HepG2 (cell line): ENCODE results near the gene EBP. TPM values are rescaled to one million over a fixed set of nuclear protein-coding genes. Genes with fewer than 3 reads are reported as not detected.

Source experiments
- ATAC-seq: fragments of 200-7000 bp; cut with Tn5 transposase; 3 replicates; pipeline ENCODE4 v1.9.1; 2020; ENCODE audit warnings: mild to moderate bottlenecking, moderate library complexity
- BruUV-seq: library from RNA; stranded (reverse); fragments of 400-500 nt; replicated peaks from 2 replicates; lab custom pipeline; 2021; lab: Mats Ljungman, UMichigan
- CTCF ChIA-PET: fragments of 300-600 bp; formaldehyde crosslinking; extraction: SDS; loops from one replicate; lab custom pipeline; 2021; ENCODE audit warnings: low total read pairs, inconsistent platforms, low intra/inter-chr PET ratio; lab: Yijun Ruan, JAX
- POLR2A ChIA-PET: fragments of 350-600 bp; sonication (Branson Sonifier 250); formaldehyde crosslinking; loops from one replicate; lab custom pipeline; 2020; ENCODE audit warnings: antibody characterized with exemption, inconsistent platforms; lab: Yijun Ruan, JAX
- DNase-seq: peaks from one replicate; pipeline ENCODE4 v3.0.0-alpha.2; 2015; ENCODE audit warnings: low spot score
- FAIRE-seq: peaks from 3 replicates; lab custom pipeline; 2011; peaks lifted over from hg19 to GRCh38; lab: Jason Lieb, UNC
- H2AFZ ChIP-seq: one replicate; pipeline ENCODE4 v1.6.1; 2011; ENCODE audit warnings: low read length, inconsistent platforms
- H3K27ac ChIP-seq: fragments of 300-600 bp; 3 replicates; pipeline ENCODE4 v1.8.0; 2011; ENCODE audit warnings: mixed run types, mild to moderate bottlenecking, mixed read lengths, low read length, inconsistent platforms; ENCODE audit not compliant: insufficient read depth; ENCODE audit errors: extremely low read length
- H3K27me3 ChIP-seq, 2 experiments: fragments of 200-600 bp in 1 of 2; 2 replicates in 1 of 2; 3 replicates in 1 of 2; pipeline versions ENCODE4 v1.6.0 to v1.8.0; 2011; ENCODE audit warnings: low read length in 2 of 2, mild to moderate bottlenecking in 2 of 2, moderate library complexity in 2 of 2, inconsistent platforms in 1 of 2; ENCODE audit not compliant: insufficient read depth in 2 of 2, control insufficient read depth in 1 of 2
- H3K36me3 ChIP-seq, 2 experiments: fragments of 200-600 bp in 1 of 2; replicated peaks in 1 of 2; 2 replicates in 1 of 2; 3 replicates in 1 of 2; pipeline versions ENCODE4 v1.5.1 to v1.8.0; 2011; ENCODE audit warnings: low read length in 2 of 2, inconsistent platforms in 1 of 2; ENCODE audit not compliant: insufficient read depth in 2 of 2, control insufficient read depth in 1 of 2
- H3K4me1 ChIP-seq: 2 replicates; pipeline ENCODE4 v1.5.1; 2012; ENCODE audit warnings: low read length, inconsistent platforms; ENCODE audit not compliant: insufficient read depth
- H3K4me2 ChIP-seq: 2 replicates; pipeline ENCODE4 v1.6.0; 2011; ENCODE audit warnings: low read depth, low read length, inconsistent platforms
- H3K4me3 ChIP-seq, 3 experiments: fragments of 200-600 bp in 1 of 3; sonication (generic), shearing (Covaris generic) in 1 of 3; replicated peaks in 1 of 3; 2 replicates each; pipeline ENCODE4 v1.5.1; 2011 to 2016; ENCODE audit warnings: low read length in 3 of 3, inconsistent platforms in 2 of 3, low read depth in 2 of 3, mild to moderate bottlenecking in 2 of 3, control low read depth in 1 of 3, mixed read lengths in 1 of 3; ENCODE audit not compliant: insufficient read depth in 1 of 3
- H3K79me2 ChIP-seq: one replicate; pipeline ENCODE4 v1.6.1; 2011; ENCODE audit warnings: low read length, inconsistent platforms; ENCODE audit not compliant: insufficient read depth
- H3K9ac ChIP-seq: 2 replicates; pipeline ENCODE4 v1.6.0; 2011; ENCODE audit warnings: mild to moderate bottlenecking, low read depth, low read length, inconsistent platforms; ENCODE audit not compliant: insufficient read depth
- H3K9me3 ChIP-seq: 2 replicates; pipeline ENCODE4 v1.5.1; 2012; ENCODE audit warnings: mild to moderate bottlenecking, low read length
- H4K20me1 ChIP-seq: 2 replicates; pipeline ENCODE4 v1.6.0; 2011; ENCODE audit warnings: inconsistent platforms, mild to moderate bottlenecking, low read length, moderate library complexity; ENCODE audit not compliant: insufficient read depth
- ARNTL ChIP-seq: sonication (generic); formaldehyde crosslinking; IDR thresholded peaks from 2 replicates; pipeline ENCODE4 v1.4.0; 2020; ENCODE audit warnings: mild to moderate bottlenecking, missing genetic modification reagents
- DNMT3B ChIP-seq: conservative IDR thresholded peaks from 2 replicates; pipeline ENCODE4 v1.6.1; 2016; ENCODE audit warnings: missing biosample characterization, control low read depth
- FOXA3 ChIP-seq: IDR thresholded peaks from 2 replicates; pipeline ENCODE4 v1.6.1; 2016; ENCODE audit warnings: missing genetic modification reagents, missing compliant biosample characterization
- HES4 ChIP-seq: sonication (generic); formaldehyde crosslinking; IDR thresholded peaks from 2 replicates; pipeline ENCODE4 v1.9.0; 2021; ENCODE audit warnings: mild to moderate bottlenecking, missing genetic modification reagents, borderline replicate concordance
- RBFOX2 ChIP-seq: fragments of 200-400 bp; formaldehyde crosslinking; IDR thresholded peaks from 2 replicates; pipeline ENCODE4 v1.6.1; 2017; ENCODE audit warnings: low read depth, mild to moderate bottlenecking, low read length
- SALL2 ChIP-seq: sonication (generic); formaldehyde crosslinking; IDR thresholded peaks from 2 replicates; pipeline ENCODE4 v1.8.1; 2023; ENCODE audit warnings: mild to moderate bottlenecking, missing genetic modification reagents, inconsistent platforms
- SUZ12 ChIP-seq: fragments of 150-350 bp; IDR thresholded peaks from 2 replicates; pipeline ENCODE4 v1.6.1; 2014; ENCODE audit warnings: low read depth, low read length
- TCF7 ChIP-seq: sonication (generic); IDR thresholded peaks from 2 replicates; pipeline ENCODE4 v1.6.1; 2016; ENCODE audit warnings: antibody characterized with exemption, low read depth
- TSC22D2 ChIP-seq: sonication (generic); formaldehyde crosslinking; IDR thresholded peaks from 2 replicates; pipeline ENCODE4 v1.5.1; 2020; ENCODE audit warnings: missing genetic modification reagents, mild to moderate bottlenecking, borderline replicate concordance
- ZNF230 ChIP-seq: sonication (generic); formaldehyde crosslinking; IDR thresholded peaks from 2 replicates; pipeline ENCODE4 v1.4.0; 2020; ENCODE audit warnings: mild to moderate bottlenecking, missing genetic modification reagents
- ZNF350 ChIP-seq: sonication (generic); formaldehyde crosslinking; IDR thresholded peaks from 2 replicates; pipeline ENCODE4 v1.4.0; 2020; ENCODE audit warnings: mild to moderate bottlenecking, low read depth, missing genetic modification reagents, borderline replicate concordance
- ZZZ3 ChIP-seq: sonication (generic); formaldehyde crosslinking; IDR thresholded peaks from 2 replicates; pipeline ENCODE4 v1.4.0; 2020; ENCODE audit warnings: missing genetic modification reagents, mild to moderate bottlenecking, borderline replicate concordance
- WGBS: methylation state at CpG from one replicate; pipeline ENCODE4 v1.1.6; 2017; ENCODE audit warnings: low lambda C conversion rate; 5-methylcytosine and 5-hydroxymethylcytosine counted together
- in situ Hi-C: cut with HindIII; loops from 2 replicates; pipeline ENCODE4 v1.10.0; 2017; ENCODE audit warnings: low pct_unique_long_range_greater_than_20kb; ENCODE audit not compliant: extremely low pct_ligation_motif_present
- intact Hi-C: fragments of 100-400 bp; cut with micrococcal nuclease; formaldehyde crosslinking; loops from one replicate; pipeline ENCODE4 v1.10.0; 2022; ENCODE audit not compliant: unreplicated experiment
- polyA plus RNA-seq, 8 experiments: library from polyadenylated mRNA; depleted of rRNA in 3 of 8; stranded (reverse) in 7 of 8; unstranded in 1 of 8; fragments of >200 nt; fragmentation: Illumina TruSeq in 4 of 8; extraction: Trizol in 4 of 8; gene quantifications; 2 replicates each; pipeline versions ENCODE4 v1.2.1 to v1.2.3, GENCODE V29; 2011 to 2016; ENCODE audit warnings: low read depth in 4 of 8, missing spikeins in 1 of 8, mixed read lengths in 1 of 8; ENCODE audit not compliant: insufficient read depth in 1 of 8
- total RNA-seq, 5 experiments: library from RNA; depleted of rRNA; stranded (reverse); fragments of >200 nt; fragmentation: Illumina TruSeq; extraction: Trizol; gene quantifications; 2 replicates each; pipeline ENCODE4 v1.2.3, GENCODE V29; 2016; ENCODE audit warnings: low read depth in 1 of 5
- TF ChIP-seq, protein P1 (sequence below): IDR thresholded peaks from 2 replicates; pipeline ENCODE4 v1.6.1; 2016; ENCODE audit warnings: low read depth, control low read depth

EBP gene
- total and polyA plus RNA-seq, 2 of the 13 experiments (the other 11 are each of a cell fraction or from before 2014, with no cell fraction given): 106 to 260 TPM

- no peak for TF ChIP-seq ZNF230 (CRISPR knock-in tag)
- no peak for TF ChIP-seq SALL2 (CRISPR knock-in tag)
- TF ChIP-seq SUZ12: no peak
- TF ChIP-seq HES4 (CRISPR knock-in tag): no peak
- TF ChIP-seq, all 625 proteins: peak for 0
Observed at GRCh38 chrX:48480142-48480541, 41.5 kb upstream of the EBP start (continued).

- DNase-seq (no peak), FAIRE-seq (no peak), ATAC-seq (no peak)
- 98% methylated on average over 3 of the region's 3 CpGs for WGBS
- no peaks in the 10 kb centered on the region for H3K9me3 ChIP-seq
- no peak overlapping the region for H3K4me2 ChIP-seq
- in situ Hi-C loops: no loop called here
- BruUV-seq: no TSS peak
- 0 out of 2 replicates have a peak, but pooled peaks cover 11% of the 10 kb centered on the region for H3K4me1 ChIP-seq
- TF ChIP-seq ZZZ3 (CRISPR knock-in tag) (no peak), RBFOX2 (no peak)
- no peaks in the 10 kb centered on the region for H4K20me1 ChIP-seq
- POLR2A ChIA-PET: no interaction called here
- H2AFZ ChIP-seq: no peak overlapping the region
- CTCF ChIA-PET: no interaction called here
- peaks cover 8 to 10% of the 10 kb centered on the region in 2 experiments; a peak in 3 of 5 replicates for H3K36me3 ChIP-seq
- H3K9ac ChIP-seq: no peak overlapping the region
- peaks cover 19% of the 10 kb centered on the region for H3K79me2 ChIP-seq
- H3K27ac ChIP-seq: no peak overlapping the region
- no peak overlapping the region for H3K4me3 ChIP-seq
- no peaks in the 10 kb centered on the region; a peak in 1 of 5 replicates for H3K27me3 ChIP-seq
- intact Hi-C loops: no loop called here
Observed at GRCh38 chrX:48480583-48480982, 41.0 kb upstream of the EBP start.

DNA sequence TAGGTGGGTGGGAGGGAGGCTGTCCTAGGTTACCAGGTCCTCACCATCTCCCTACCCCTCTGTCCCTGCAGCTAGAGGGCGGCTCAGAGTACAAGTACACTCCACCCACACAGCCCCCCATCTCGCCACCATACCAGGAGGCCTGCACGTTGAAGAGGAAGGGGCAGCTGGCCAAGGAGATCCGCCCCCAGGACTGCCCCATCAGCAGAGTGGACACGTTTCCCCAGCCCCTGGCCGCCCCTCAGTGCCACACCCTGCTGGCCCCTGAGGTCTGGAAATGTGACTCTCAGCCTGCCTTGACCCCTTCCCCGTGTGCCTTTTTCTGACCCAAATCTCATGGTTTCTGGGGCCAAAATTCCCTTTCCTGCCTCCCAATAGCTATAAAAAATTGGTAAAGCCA lies 39.1 kb upstream of the EBP start:
- ChIA-PET CTCF (no interaction called here), POLR2A (interaction anchor here (0.6 kb wide), 1 partner anchor 40 kb away, joined by 3 read pairs; no protein-coding TSS in a partner anchor)
- TF ChIP-seq DNMT3B (CRISPR knock-in tag): no peak
- TF ChIP-seq SALL2 (CRISPR knock-in tag): no peak
- no peak for TF ChIP-seq ZNF350
- TF ChIP-seq, protein P1, sequence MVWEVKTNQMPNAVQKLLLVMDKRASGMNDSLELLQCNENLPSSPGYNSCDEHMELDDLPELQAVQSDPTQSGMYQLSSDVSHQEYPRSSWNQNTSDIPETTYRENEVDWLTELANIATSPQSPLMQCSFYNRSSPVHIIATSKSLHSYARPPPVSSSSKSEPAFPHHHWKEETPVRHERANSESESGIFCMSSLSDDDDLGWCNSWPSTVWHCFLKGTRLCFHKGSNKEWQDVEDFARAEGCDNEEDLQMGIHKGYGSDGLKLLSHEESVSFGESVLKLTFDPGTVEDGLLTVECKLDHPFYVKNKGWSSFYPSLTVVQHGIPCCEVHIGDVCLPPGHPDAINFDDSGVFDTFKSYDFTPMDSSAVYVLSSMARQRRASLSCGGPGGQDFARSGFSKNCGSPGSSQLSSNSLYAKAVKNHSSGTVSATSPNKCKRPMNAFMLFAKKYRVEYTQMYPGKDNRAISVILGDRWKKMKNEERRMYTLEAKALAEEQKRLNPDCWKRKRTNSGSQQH (CRISPR knock-in tag): no peak
- TF ChIP-seq FOXA3: no peak
- no peak for TF ChIP-seq TSC22D2 (CRISPR knock-in tag)
- no peak for TF ChIP-seq TCF7
- TF ChIP-seq ARNTL (CRISPR knock-in tag): no peak

More for the DNA sequence above, 39.1 kb upstream of the EBP start:
- intact Hi-C loops: no loop called here
- DNase-seq: no peak
- BruUV-seq: no TSS peak
- Histone ChIP-seq H3K9ac (no peak overlapping the region), H3K79me2 (no peaks in the 10 kb centered on the region), H3K27ac (no peak overlapping the region), H3K36me3 (peaks cover 8 to 10% of the 10 kb centered on the region in 2 experiments; a peak in 3 of 5 replicates), H3K9me3 (no peaks in the 10 kb centered on the region), H3K4me3 (no peak overlapping the region), H3K4me1 (0 out of 2 replicates have a peak, but pooled peaks cover 3% of the 10 kb centered on the region), H2AFZ (no peak overlapping the region), H4K20me1 (no peaks in the 10 kb centered on the region), H3K4me2 (no peak overlapping the region), H3K27me3 (no peaks in the 10 kb centered on the region)
- in situ Hi-C loops: no loop called here
- no peak for ATAC-seq
- no CpG with 5 or more reads among the region's 7 CpGs for WGBS
- FAIRE-seq: no peak
